Right lobe of liver (tissue), 6 donors: ENCODE results near the gene RIMS1. TPM values are rescaled to one million over a fixed set of nuclear protein-coding genes. Genes with fewer than 3 reads are reported as not detected.
"Not testable (repeated sequence)": the region's sequence is repeated elsewhere in the genome, so short reads cannot be mapped to it uniquely, and the experiment has no call there.

ENCODE experiments used
- ATAC-seq, 4 donors: fragments of 200-7000 bp; cut with Tn5 transposase; one replicate each; pipeline ENCODE4 v1.9.1; 2020; ENCODE audit warnings: mild to moderate bottlenecking in 4 of 4, moderate library complexity in 4 of 4
- DNase-seq, 3 donors: peaks; one replicate each; pipeline ENCODE4 v3.0.0-alpha.2; 2020
- H3K27ac ChIP-seq, 3 donors: fragments of 200-600 bp; one replicate each; pipeline ENCODE4 v1.8.0; 2022
- H3K27me3 ChIP-seq, 2 donors: fragments of 200-600 bp; one replicate each; pipeline ENCODE4 v1.8.0; 2022
- H3K36me3 ChIP-seq, 4 donors: fragments of 200-600 bp; sonication (generic) in 1 of 4; one replicate each; pipeline versions ENCODE4 v1.5.1 to v1.8.0; 2017 to 2022; ENCODE audit warnings: control low read depth in 1 of 4
- H3K4me1 ChIP-seq, 4 donors: fragments of 200-600 bp; sonication (generic) in 1 of 4; one replicate each; pipeline versions ENCODE4 v1.5.1 to v1.8.0; 2017 to 2022; ENCODE audit warnings: control low read depth in 1 of 4
- H3K4me3 ChIP-seq, 3 donors: fragments of 200-600 bp; one replicate each; pipeline ENCODE4 v1.8.0; 2022
- H3K9me3 ChIP-seq, 4 donors: fragments of 200-600 bp; sonication (generic) in 1 of 4; one replicate each; pipeline versions ENCODE4 v1.5.1 to v1.8.0; 2017 to 2022; ENCODE audit warnings: control low read depth in 1 of 4
- CTCF ChIP-seq, 4 donors: fragments of 200-600 bp in 3 of 4; fragments of 450-650 bp in 1 of 4; IDR thresholded peaks; one replicate each; pipeline versions ENCODE4 v1.5.1 to v1.8.0; 2016 to 2022; ENCODE audit warnings: antibody characterized with exemption in 4 of 4, mild to moderate bottlenecking in 2 of 4
- POLR2A ChIP-seq: fragments of 450-650 bp; IDR thresholded peaks from one replicate; pipeline ENCODE4 v1.6.1; 2017; ENCODE audit warnings: antibody characterized with exemption, mild to moderate bottlenecking
- WGBS: methylation state at CpG from one replicate; pipeline ENCODE4 v1.1.6; 2018; ENCODE audit warnings: low coverage, low lambda C conversion rate; ENCODE audit not compliant: insufficient coverage; ENCODE audit errors: missing lambda C conversion rate; 5-methylcytosine and 5-hydroxymethylcytosine counted together
- intact Hi-C, 2 donors: fragments of 100-400 bp; cut with DNase I; formaldehyde crosslinking; loops; one replicate each; pipeline versions ENCODE4 v1.11.2 to v1.14.1; 2022
- total RNA-seq, 6 experiments: library from RNA; depleted of rRNA in 2 of 6; stranded (reverse); fragments of >200 nt in 2 of 6; fragmentation: NEBNext Ultra II Directional in 3 of 6; extraction: Animal tissue kit (Norgen Biotek cat#: 25700) in 3 of 6; gene quantifications; one replicate each; pipeline versions ENCODE4 v1.1.0 to v1.2.4, GENCODE V29; 2016 to 2023
- donor health status: DM: no; HTN: yes; CAD: no.
- donor health status: DM: no; HTN: no; CAD: no.
- donor health status: DM: no; HTN: no; CAD: no.
- donor health status: DM: no; HTN: yes; CAD: no.
- donor health status: DM: no; HTN: yes; CAD: no.

Gene RIMS1
- total RNA-seq, 6 experiments from 2014 or later = 0.09 to 0.69 TPM; not detected in 4

- Histone ChIP-seq H3K27ac (no peak overlapping the region), H3K4me1 (no peaks in the 10 kb centered on the region), H3K27me3 (no peaks in the 10 kb centered on the region), H3K9me3 (no peaks in the 10 kb centered on the region), H3K36me3 (no peaks in the 10 kb centered on the region), H3K4me3 (no peak overlapping the region)
- intact Hi-C loops = no loop called here
- WGBS = 50% methylated on average over 1 of the region's 1 CpG
- TF ChIP-seq CTCF (IDR thresholded peaks at IDR 0.05) = no peak
- TF ChIP-seq POLR2A = no peak
- ATAC-seq (no peak), DNase-seq (no peak)
Observed at GRCh38 chr6:71983131-71983530, 96.8 kb downstream of the RIMS1 start.

- intact Hi-C loops = no loop called here
Observed at GRCh38 chr6:71994705-71995271, 108.4 kb downstream of the RIMS1 start.

GRCh38 chr6:71997341-71997740 is 111.0 kb downstream of the RIMS1 start:
- H3K27ac ChIP-seq = no peak overlapping the region
- WGBS = 56% methylated on average over 1 of the region's 1 CpG
- intact Hi-C loops = no loop called here
- H3K4me3 ChIP-seq = no peak overlapping the region
- DNase-seq (no peak), ATAC-seq (no peak)
- no peaks in the 10 kb centered on the region for H3K4me1 ChIP-seq
- H3K9me3 ChIP-seq = no peaks in the 10 kb centered on the region
- no peaks in the 10 kb centered on the region for H3K27me3 ChIP-seq
- no peaks in the 10 kb centered on the region for H3K36me3 ChIP-seq
- TF ChIP-seq POLR2A (no peak), CTCF (IDR thresholded peaks at IDR 0.05) (no peak)

More at GRCh38 chr6:71994705-71995271, 108.4 kb downstream of the RIMS1 start:
- no peak for DNase-seq
- H3K27me3 ChIP-seq = no peaks in the 10 kb centered on the region
- H3K9me3 ChIP-seq = no peaks in the 10 kb centered on the region
- H3K4me1 ChIP-seq = no peaks in the 10 kb centered on the region
- H3K27ac ChIP-seq = no peak overlapping the region
- 14% methylated on average over 1 of the region's 1 CpG for WGBS
- H3K4me3 ChIP-seq = no peak overlapping the region
- H3K36me3 ChIP-seq = no peaks in the 10 kb centered on the region
- no peak for TF ChIP-seq POLR2A
- ATAC-seq = no peak

- DNase-seq (no peak), ATAC-seq (no peak)
- Histone ChIP-seq H3K36me3 (no peaks in the 10 kb centered on the region), H3K4me3 (no peak overlapping the region), H3K27ac (no peak overlapping the region), H3K27me3 (no peaks in the 10 kb centered on the region), H3K9me3 (no peaks in the 10 kb centered on the region), H3K4me1 (no peaks in the 10 kb centered on the region)
- intact Hi-C loops = no loop called here
- TF ChIP-seq POLR2A = no peak
- TF ChIP-seq CTCF (IDR thresholded peaks at IDR 0.05) = no peak
- WGBS = 46% methylated on average over 4 of the region's 4 CpGs
Observed at GRCh38 chr6:72002415-72002814, 116.1 kb downstream of the RIMS1 start.

- intact Hi-C loops, H3K36me3 ChIP-seq, H3K9me3 ChIP-seq, ATAC-seq, H3K27ac ChIP-seq, DNase-seq, H3K27me3 ChIP-seq, H3K4me3 ChIP-seq, H3K4me1 ChIP-seq: not testable (repeated sequence)
- no CpG with 5 or more reads among the region's 9 CpGs for WGBS
Observed at GRCh38 chr6:72006591-72006990, 120.2 kb downstream of the RIMS1 start.

GRCh38 chr6:72022830-72023229 is 136.5 kb downstream of the RIMS1 start:
- WGBS = 13% methylated on average over 1 of the region's 1 CpG
- H3K36me3 ChIP-seq = no peaks in the 10 kb centered on the region
- DNase-seq (no peak), ATAC-seq (no peak)
- H3K27me3 ChIP-seq = no peaks in the 10 kb centered on the region
- no peak for TF ChIP-seq POLR2A
- TF ChIP-seq CTCF (IDR thresholded peaks at IDR 0.05) = no peak
- no peak overlapping the region for H3K27ac ChIP-seq
- intact Hi-C loops = no loop called here
- no peaks in the 10 kb centered on the region for H3K4me1 ChIP-seq
- no peaks in the 10 kb centered on the region for H3K9me3 ChIP-seq
- no peak overlapping the region for H3K4me3 ChIP-seq
